Osteoblast (primary cell): ENCODE results near the gene DUSP14. TPM values are rescaled to one million over a fixed set of nuclear protein-coding genes. Genes with fewer than 3 reads are reported as not detected.

Experiments used
- DNase-seq: peaks from one replicate; pipeline ENCODE4 v3.0.0; 2011; ENCODE audit warnings: low spot score, mixed read lengths; ENCODE audit not compliant: insufficient read length; ENCODE audit errors: missing footprints
- H2AFZ ChIP-seq: 2 replicates; pipeline ENCODE4 v1.6.0; 2011; ENCODE audit warnings: mild to moderate bottlenecking, low read length
- H3K27ac ChIP-seq: 2 replicates; pipeline ENCODE4 v1.5.1; 2011; ENCODE audit warnings: mild to moderate bottlenecking, low read depth, low read length, moderate library complexity
- H3K27me3 ChIP-seq: 2 replicates; pipeline ENCODE4 v1.6.0; 2012; ENCODE audit warnings: mild to moderate bottlenecking, control low read depth, inconsistent platforms, low read length, moderate library complexity; ENCODE audit not compliant: insufficient read depth
- H3K36me3 ChIP-seq: 2 replicates; pipeline ENCODE4 v1.5.1; 2011; ENCODE audit warnings: mild to moderate bottlenecking, low read length, control low read depth, moderate library complexity; ENCODE audit not compliant: insufficient read depth
- H3K4me1 ChIP-seq: 2 replicates; pipeline ENCODE4 v1.5.1; 2011; ENCODE audit warnings: mild to moderate bottlenecking, low read length, control low read depth, moderate library complexity; ENCODE audit not compliant: insufficient read depth
- H3K4me2 ChIP-seq: 2 replicates; pipeline ENCODE4 v1.6.0; 2011; ENCODE audit warnings: mild to moderate bottlenecking, low read length; ENCODE audit not compliant: insufficient read depth
- H3K4me3 ChIP-seq: fragments of 200-600 bp; sonication (generic); 3 replicates; pipeline ENCODE4 v1.5.1; 2012; ENCODE audit warnings: mild to moderate bottlenecking, low read length, inconsistent platforms; ENCODE audit not compliant: insufficient read depth
- H3K79me2 ChIP-seq: 2 replicates; pipeline ENCODE4 v1.6.0; 2012; ENCODE audit warnings: mild to moderate bottlenecking, low read length, control low read depth, inconsistent platforms; ENCODE audit not compliant: insufficient read depth
- H3K9me3 ChIP-seq: 2 replicates; pipeline ENCODE4 v1.5.1; 2011; ENCODE audit warnings: low read depth, low read length, control low read depth
- H4K20me1 ChIP-seq: 2 replicates; pipeline ENCODE4 v1.6.0; 2012; ENCODE audit warnings: mild to moderate bottlenecking, low read length, control low read depth; ENCODE audit not compliant: insufficient read depth
- CTCF ChIP-seq: IDR thresholded peaks from 2 replicates; pipeline ENCODE4 v1.5.1; 2011; ENCODE audit warnings: mild to moderate bottlenecking, low read depth, low read length, moderate library complexity; ENCODE audit errors: extremely low read depth
- total RNA-seq: library from RNA; depleted of rRNA; stranded (reverse); fragments of >200 nt; gene quantifications from 2 replicates; pipeline ENCODE4 v1.2.3, GENCODE V29; 2012

DUSP14 gene
- total RNA-seq, 1 donor: 97.7 TPM

GRCh38 chr17:37523715-37524219 lies 34.1 kb downstream of the DUSP14 start:
- Histone ChIP-seq H3K4me2 (no peak overlapping the region), H3K27ac (no peak overlapping the region)
- TF ChIP-seq CTCF: no peak

GRCh38 chr17:37527249-37527851 lies 37.7 kb downstream of the DUSP14 start:
- H3K79me2 ChIP-seq: no peaks in the 10 kb centered on the region
- H3K36me3 ChIP-seq: peaks cover 26% of the 10 kb centered on the region
- H3K27me3 ChIP-seq: no peaks in the 10 kb centered on the region
- no peaks in the 10 kb centered on the region for H3K4me1 ChIP-seq
- H3K9me3 ChIP-seq: no peaks in the 10 kb centered on the region
- no peak for DNase-seq
- H3K4me2 ChIP-seq: no peak overlapping the region
- H3K27ac ChIP-seq: no peak overlapping the region
- H2AFZ ChIP-seq: no peak overlapping the region
- H4K20me1 ChIP-seq: no peaks in the 10 kb centered on the region
- peak; percentile 81 for TF ChIP-seq CTCF
- no peak overlapping the region for H3K4me3 ChIP-seq

More at GRCh38 chr17:37523715-37524219, 34.1 kb downstream of the DUSP14 start:
- Histone ChIP-seq H3K79me2 (no peaks in the 10 kb centered on the region), H3K27me3 (no peaks in the 10 kb centered on the region), H3K4me3 (no peak overlapping the region), H3K4me1 (no peaks in the 10 kb centered on the region), H2AFZ (no peak overlapping the region), H3K36me3 (peaks cover 29% of the 10 kb centered on the region), H3K9me3 (no peaks in the 10 kb centered on the region), H4K20me1 (no peaks in the 10 kb centered on the region)
- DNase-seq: no peak

- H3K4me1 ChIP-seq: no peaks in the 10 kb centered on the region
- no peak overlapping the region for H3K4me3 ChIP-seq
- H3K36me3 ChIP-seq: peaks cover 33% of the 10 kb centered on the region
- DNase-seq: no peak
- H2AFZ ChIP-seq: no peak overlapping the region
- no peak overlapping the region for H3K27ac ChIP-seq
- no peak for TF ChIP-seq CTCF
- H3K27me3 ChIP-seq: no peaks in the 10 kb centered on the region
- H3K79me2 ChIP-seq: no peaks in the 10 kb centered on the region
- H4K20me1 ChIP-seq: no peaks in the 10 kb centered on the region
- no peaks in the 10 kb centered on the region for H3K9me3 ChIP-seq
- no peak overlapping the region for H3K4me2 ChIP-seq
Measured at GRCh38 chr17:37530420-37530819, 40.7 kb downstream of the DUSP14 start.

- Histone ChIP-seq H3K4me1 (no peaks in the 10 kb centered on the region), H3K4me3 (no peak overlapping the region), H2AFZ (no peak overlapping the region), H3K79me2 (no peaks in the 10 kb centered on the region), H3K4me2 (no peak overlapping the region), H3K36me3 (peaks cover 56% of the 10 kb centered on the region), H3K27me3 (no peaks in the 10 kb centered on the region), H3K27ac (no peak overlapping the region), H4K20me1 (no peaks in the 10 kb centered on the region), H3K9me3 (no peaks in the 10 kb centered on the region)
- TF ChIP-seq CTCF: no peak
- no peak for DNase-seq
Measured at GRCh38 chr17:37532756-37533155, 43.1 kb downstream of the DUSP14 start.
